Adipose tissue (tissue), 3 donors: ENCODE results near the gene ADI1. TPM values are rescaled to one million over a fixed set of nuclear protein-coding genes. Genes with fewer than 3 reads are reported as not detected.

Experiments used
- H3K27ac ChIP-seq: one replicate; pipeline ENCODE4 v1.5.1; 2013; ENCODE audit warnings: low read depth, low read length
- WGBS, 3 donors: extraction: QIAGEN DNeasy Blood & Tissue Kit; methylation state at CpG; one replicate each; pipeline ENCODE4 v1.1.7; 2013; 5-methylcytosine and 5-hydroxymethylcytosine counted together
- polyA plus RNA-seq, 3 donors: library from polyadenylated mRNA; stranded (reverse); fragments of 200-250 nt; gene quantifications; one replicate each; pipeline ENCODE4 v1.2.3, GENCODE V29; 2013
- donor health status: healthy with polysubstance abuse.
- donor health status: Bipolar disorder and iron deficiency.
- donor health status: healthy.

ADI1 gene
- polyA plus RNA-seq, 3 donors = 31.1 to 109 (median 61.1) TPM

DNA sequence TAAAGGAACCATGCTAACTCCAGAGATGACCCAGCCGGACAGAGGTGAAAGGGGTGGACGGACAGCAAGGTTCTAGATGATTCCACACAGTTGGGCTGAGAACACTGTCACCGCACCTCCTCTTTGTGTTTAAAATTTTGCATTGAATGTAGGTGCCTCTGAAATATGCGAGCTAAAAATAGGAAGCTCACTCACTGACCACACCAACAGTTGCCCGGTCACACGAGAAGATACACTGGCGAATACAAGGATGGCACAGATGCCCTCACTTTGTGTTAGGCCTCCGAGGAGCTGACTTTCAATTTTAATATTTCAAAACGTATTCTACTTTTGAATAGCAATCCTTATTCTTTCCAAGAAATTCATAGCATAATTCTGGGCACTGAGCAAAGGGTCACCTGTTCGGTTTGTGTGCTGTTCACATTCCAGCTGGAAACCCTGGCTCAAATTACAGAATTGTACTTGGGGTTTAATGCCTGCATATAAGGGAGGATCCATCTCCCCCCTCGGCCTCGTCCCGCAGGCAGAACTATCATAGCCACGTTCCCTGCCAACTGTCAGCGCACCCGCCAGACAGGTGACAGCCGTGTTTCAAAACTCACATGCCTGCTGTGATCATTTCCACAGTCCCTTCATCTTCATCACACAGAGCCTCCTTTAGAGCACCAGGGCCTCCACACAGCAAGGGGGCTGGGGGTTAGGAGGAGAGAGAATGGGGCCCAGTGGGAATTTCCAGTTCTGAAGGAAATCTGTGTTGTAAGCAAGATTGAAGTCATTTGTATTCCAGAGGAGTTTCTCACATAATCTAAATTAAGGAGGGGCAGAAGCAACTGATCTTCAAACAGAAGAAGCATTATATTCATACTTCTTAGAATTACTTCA lies 48.2 kb downstream of the ADI1 start:
- 83 to 85% (median 84%) methylated on average over 17 of the region's 17 CpGs for WGBS, 3 donors
- no peak overlapping the region for H3K27ac ChIP-seq

DNA sequence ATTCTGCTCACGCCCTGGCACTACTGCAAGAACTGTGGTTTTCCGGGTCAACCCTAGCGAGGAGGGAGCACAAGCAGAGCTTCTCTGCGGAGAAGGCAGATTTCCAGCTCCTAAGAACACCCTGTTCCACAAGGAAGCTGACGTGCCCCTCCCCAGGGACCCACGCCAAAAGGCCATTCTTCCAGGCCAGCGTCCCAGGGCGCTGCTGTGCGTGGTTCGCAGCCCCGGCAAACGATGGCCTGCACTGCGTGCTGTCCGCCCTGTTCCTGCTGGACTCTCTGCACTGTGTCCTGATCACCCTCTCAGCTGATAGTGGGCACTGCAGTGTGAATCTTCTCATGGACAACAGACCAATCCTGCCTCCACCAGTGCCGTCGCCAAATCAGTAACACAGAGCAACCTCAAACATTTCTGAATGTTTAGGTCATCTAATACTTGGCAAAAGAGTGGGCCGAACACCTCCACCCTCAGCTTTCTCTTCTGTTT lies 49.1 kb downstream of the ADI1 start:
- H3K27ac ChIP-seq = no peak overlapping the region
- 52 to 82% (median 71%) methylated on average over 17 of the region's 17 CpGs for WGBS, 3 donors

DNA sequence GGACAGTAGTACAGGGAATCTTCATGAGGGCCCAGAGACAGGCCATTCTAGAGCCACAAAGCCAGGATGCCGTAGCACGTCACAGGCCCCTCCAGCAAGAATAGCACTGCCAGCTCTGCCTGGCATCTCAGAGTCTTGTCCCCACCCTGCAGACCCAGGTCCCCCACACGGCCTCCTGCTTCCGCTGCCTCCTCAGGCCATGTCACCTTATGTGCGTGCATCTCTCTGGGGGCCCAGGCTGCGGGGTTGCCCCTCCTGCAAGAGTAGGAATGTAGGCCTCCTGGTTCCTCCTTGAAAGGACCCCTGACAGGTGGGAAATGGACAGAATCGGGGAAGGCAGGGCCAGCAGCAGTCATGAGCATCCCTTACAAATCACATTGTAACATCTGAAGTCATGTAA lies 49.8 kb downstream of the ADI1 start:
- no peak overlapping the region for H3K27ac ChIP-seq
- 93 to 96% (median 94%) methylated on average over 7 of the region's 7 CpGs for WGBS, 3 donors

DNA sequence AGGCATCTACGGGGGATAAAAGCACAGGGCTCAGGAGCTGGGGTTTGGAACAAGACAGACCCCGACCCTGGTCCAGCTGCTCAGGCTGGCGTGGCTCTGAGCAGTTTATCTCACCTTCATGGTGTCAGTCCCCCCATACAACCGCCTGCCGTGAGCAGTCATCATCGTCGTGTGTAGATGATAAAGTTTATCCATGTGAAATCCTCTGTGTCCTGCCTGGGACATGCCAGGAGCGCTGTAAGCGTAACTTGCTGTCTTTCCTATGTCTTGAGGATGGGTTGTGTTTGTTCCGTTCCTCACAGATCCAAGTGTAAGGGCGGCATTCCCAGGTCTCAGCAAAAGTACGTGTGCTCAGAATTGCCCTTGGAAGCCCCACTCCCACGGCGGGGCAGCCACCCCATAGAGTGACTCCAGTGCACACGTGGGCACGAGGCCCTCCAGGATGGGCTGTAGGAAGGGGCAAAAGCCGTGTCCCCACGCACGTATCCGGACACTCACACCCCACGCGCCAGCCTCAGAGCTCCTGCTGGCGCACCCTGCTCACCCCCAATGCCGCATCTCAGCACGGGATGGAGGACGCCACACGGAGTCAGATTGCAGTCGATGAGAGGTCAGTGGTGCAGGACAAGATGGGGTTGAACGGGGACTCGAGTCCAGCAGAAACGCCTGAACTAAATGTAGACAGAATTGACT lies 50.9 kb downstream of the ADI1 start:
- H3K27ac ChIP-seq = no peak overlapping the region
- WGBS, 3 donors = 91 to 95% (median 95%) methylated on average over 31 of the region's 31 CpGs

DNA sequence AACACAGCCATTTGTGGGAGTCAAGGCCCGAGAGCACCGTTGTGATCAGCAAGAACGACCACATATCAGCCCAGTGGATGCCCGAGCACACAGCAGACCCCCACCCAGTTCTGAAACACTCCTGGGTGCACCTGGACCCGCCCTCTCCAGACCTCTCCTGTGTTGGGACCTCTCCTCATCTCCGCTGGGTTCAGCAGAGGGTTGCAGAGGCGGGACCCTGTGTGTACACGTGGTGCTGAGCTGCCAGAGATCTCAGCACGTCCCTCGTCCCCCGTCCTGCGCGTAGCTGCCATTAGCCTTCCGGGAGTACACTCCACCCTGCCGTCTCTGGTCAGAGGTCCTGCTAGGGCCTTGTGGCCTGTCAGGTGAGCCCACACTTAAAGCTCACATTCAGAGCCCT lies 51.7 kb downstream of the ADI1 start:
- no peak overlapping the region for H3K27ac ChIP-seq

DNA sequence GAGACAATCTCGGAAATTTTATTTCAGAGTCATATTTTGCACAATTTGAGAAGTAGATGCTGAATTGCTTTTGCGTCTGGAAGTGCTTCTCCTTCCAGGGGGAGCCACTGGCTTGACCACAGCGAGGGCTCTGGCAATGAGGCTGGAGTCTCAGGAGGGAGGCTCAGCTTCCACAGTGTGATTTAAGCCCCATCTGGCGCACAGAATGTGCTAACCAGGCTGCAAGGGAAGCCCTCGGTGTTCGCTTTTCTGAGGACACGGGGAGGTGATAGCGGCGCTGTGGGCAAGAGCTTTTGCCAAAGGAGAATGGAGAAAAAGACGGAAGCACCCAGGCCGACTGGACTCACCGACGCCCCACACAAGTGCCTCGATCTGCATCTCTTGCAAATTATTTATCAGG lies 52.4 kb downstream of the ADI1 start:
- 90 to 96% (median 90%) methylated on average over 14 of the region's 14 CpGs for WGBS, 3 donors
- no peak overlapping the region for H3K27ac ChIP-seq

More for the DNA sequence above, 51.7 kb downstream of the ADI1 start:
- 95 to 97% (median 97%) methylated on average over 15 of the region's 15 CpGs for WGBS, 3 donors

DNA sequence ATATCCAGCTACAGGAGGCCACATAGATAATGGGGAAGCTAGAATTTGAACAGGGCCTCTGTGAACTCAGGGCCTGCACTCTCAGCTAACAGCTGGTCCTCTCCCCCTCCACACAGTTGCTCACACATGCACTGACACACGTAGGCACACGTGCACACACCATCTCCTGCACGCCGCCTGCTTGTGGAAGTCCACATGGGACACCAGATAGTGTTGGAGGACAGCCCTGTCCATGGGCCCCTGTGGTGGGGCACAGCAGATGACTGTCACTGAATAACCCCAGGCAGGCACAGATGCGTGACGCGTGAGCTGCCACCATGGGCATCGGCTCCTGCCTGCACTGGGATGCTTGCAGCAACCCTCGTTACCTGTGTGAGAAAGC lies 52.9 kb downstream of the ADI1 start:
- 93 to 98% (median 95%) methylated on average over 9 of the region's 9 CpGs for WGBS, 3 donors
- H3K27ac ChIP-seq = no peak overlapping the region

DNA sequence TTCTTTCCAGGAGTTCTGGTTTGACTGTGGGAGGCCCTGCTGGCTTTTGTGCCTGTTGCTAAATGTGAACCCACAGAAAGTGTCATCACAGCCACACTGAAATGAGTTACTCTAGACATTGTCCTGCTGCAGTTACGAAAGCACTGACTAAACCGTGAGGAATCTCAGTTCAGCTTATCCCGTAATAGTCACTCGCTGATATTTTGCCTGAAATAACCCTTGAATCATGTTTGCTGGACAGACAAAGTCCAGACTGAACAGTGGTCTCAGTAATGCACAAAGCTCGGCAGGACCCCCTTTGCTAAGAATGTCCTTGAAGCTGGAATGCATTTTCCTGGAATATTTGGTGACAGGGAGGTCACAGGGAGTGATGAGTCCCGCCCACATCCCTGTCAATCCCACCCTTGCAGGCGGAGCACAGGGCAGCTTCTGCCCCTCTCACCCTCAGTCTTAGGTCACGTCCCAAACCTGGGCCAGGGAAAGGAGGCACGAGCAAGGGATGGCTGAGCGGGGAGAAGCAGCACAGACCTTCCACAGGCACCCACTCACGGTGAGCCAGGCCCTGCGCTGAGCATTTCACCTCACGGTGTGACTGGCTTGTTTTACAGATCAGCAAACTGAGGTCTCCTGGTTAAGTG lies 53.4 kb downstream of the ADI1 start:
- 74 to 83% (median 83%) methylated on average over 13 of the region's 13 CpGs for WGBS, 3 donors
- H3K27ac ChIP-seq = no peak overlapping the region

DNA sequence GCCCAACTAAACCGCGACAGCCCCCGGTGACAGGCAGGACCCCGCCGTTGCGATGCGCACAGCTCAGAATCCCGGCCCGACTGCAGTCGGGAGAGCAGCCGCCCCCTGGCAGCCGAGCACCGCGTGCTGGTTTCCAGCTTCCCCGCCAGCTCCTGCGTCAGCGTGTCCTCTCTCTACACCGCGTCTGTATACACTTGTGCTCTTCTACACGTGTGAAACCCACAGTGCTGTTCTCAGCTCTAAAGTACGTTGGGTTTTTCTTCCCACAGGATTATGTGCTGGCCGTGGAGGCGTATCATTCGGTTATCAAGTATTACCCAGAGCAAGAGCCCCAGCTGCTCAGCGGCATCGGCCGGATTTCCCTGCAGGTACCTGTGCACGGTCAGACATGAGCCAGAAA lies 54.0 kb downstream of the ADI1 start:
- WGBS, 3 donors = 92 to 93% (median 93%) methylated on average over 28 of the region's 28 CpGs
- H3K27ac ChIP-seq = no peak overlapping the region

DNA sequence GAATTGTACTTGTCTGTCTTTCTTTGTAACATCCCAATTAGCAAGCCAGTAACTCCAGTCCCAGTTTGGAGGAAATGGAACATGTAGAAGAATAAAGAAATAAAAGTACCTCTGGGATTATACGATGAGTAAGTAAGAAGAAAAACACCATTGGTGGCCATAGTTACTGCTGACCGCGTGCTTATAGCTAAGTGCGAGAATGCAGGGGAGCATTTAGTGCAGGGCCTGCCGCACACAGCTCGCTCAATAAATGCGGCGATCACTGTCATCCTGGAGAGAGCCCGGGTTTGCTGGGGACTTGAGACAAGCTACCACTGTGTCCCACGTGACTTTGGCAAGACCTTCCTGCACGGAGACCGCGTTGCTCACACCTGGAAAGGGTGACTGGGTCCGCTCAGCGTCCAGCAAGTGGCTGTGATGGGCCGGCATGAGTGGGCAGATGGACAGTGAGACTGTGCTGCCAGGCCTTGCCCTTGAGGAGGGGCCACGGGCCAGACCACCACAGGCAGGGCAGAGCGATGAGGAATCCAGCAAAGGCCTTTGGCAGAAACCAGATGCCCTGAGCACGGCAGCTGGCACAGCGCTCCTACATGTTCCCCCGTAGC lies 54.8 kb downstream of the ADI1 start:
- 96 to 98% (median 97%) methylated on average over 21 of the region's 21 CpGs for WGBS, 3 donors
- H3K27ac ChIP-seq = no peak overlapping the region

DNA sequence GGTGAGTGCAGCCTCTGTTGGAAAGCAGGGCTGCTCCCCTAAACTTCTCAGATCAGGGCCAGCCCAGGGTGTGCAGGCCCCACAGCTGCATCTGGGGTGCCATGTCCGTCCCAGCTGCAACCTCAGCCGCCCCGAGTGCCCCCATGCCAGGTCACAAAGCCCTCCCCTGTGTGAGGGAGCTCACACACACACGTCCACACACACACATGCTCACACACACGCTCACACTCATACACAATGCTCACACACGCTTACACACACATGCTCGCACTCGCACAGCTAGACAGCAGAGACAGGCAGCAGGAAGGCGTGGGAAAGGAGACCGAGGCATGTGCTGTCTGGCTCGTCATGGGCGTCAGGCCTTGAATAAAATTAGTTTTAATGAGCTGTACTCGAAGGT lies 55.4 kb downstream of the ADI1 start:
- 94 to 95% (median 94%) methylated on average over 13 of the region's 13 CpGs for WGBS, 3 donors
- H3K27ac ChIP-seq = no peak overlapping the region

DNA sequence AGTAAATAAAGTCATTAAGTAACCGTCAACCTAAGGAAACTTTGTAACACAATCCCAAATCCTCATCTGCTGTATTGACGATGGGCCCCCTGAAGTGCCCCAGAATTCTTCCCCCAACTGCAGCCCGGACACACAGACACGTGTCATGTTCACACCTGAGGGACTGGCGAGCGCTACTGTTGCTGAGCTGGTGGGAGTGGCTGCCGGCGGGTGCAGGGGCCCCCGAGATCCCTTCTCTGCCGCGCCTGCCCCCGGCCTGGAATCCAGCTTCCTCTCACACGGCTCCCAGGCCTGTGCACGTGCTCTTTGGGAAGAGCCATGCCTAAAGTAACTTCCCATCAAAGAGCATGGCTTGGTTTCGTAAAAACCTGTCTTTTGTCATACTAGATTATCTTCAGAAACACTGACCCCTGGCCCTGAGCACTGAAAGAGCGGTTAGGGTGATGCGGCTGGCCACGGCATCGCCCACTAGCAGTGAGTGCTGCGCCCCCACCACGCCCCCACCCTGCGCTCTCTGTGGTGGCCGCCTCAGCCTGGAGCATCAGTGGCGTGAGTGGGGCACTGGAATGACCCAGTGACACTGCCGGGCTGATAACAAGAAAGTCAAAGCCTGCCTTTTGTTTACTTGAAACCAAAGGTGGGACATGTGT lies 56.0 kb downstream of the ADI1 start:
- no peak overlapping the region for H3K27ac ChIP-seq

DNA sequence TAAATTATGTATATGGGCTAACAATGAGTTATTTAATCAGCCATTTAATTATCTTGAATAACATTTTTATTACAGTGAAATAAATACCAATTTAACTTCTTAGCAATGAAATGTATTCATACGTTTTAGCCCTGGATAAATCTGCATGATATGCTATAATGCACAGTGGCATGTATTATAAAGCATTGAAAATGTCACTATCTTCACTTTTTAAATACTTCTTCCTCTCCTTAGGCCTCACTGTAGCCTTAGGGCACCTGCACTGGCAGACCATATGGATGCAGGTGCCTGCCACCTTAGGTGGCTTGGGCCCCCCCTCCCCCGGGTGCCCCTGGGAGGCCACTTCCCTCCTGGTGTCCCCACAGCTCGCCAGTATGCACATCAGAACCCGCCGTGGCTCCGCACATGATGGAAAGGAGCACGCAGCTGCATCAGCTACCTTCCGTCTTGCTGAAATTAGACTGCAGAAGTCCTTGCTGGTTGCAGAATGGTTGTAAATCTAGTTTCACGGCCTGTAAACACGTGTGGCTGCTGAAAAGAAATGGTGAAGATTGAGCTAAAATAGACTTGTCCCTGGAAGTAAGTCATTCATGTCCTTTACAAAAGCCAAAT lies 56.7 kb downstream of the ADI1 start:
- H3K27ac ChIP-seq = no peak overlapping the region
- WGBS, 3 donors = 69 to 73% (median 73%) methylated on average over 10 of the region's 10 CpGs

More for the DNA sequence above, 56.0 kb downstream of the ADI1 start:
- 86 to 88% (median 88%) methylated on average over 25 of the region's 25 CpGs for WGBS, 3 donors

DNA sequence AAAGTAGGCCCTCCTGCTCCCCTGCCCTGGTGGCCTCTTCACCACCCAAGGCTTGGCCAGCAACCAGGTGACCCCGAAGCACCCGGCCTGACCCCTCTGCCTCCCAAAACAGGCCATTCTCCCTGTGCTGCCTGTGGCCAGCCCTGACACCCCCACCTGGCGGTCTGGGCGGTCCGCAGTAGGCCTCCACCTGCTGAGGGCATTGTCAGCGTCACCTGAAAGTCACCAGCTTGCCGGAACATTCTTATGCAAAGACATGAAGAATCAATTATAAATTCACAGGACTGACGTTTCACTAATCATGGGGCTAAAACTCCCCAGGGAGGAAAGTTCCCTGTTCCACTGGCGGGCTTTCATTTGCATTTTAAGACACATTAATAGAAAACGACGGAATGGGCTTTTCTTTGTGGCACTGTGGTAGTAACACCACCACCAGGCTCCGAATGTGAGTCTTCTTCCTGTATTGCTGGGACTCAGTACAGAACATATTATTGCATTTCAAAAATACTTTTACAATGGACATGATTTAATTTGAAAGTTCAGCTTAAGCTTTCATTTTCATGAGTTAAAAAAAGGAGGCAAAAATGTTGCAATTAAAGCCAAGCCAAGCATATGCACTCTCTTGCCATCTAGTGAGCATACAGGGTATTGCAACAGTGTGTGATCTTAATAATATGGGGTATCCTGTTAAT lies 57.4 kb downstream of the ADI1 start:
- no peak overlapping the region for H3K27ac ChIP-seq
- 59 to 69% (median 65%) methylated on average over 12 of the region's 12 CpGs for WGBS, 3 donors

DNA sequence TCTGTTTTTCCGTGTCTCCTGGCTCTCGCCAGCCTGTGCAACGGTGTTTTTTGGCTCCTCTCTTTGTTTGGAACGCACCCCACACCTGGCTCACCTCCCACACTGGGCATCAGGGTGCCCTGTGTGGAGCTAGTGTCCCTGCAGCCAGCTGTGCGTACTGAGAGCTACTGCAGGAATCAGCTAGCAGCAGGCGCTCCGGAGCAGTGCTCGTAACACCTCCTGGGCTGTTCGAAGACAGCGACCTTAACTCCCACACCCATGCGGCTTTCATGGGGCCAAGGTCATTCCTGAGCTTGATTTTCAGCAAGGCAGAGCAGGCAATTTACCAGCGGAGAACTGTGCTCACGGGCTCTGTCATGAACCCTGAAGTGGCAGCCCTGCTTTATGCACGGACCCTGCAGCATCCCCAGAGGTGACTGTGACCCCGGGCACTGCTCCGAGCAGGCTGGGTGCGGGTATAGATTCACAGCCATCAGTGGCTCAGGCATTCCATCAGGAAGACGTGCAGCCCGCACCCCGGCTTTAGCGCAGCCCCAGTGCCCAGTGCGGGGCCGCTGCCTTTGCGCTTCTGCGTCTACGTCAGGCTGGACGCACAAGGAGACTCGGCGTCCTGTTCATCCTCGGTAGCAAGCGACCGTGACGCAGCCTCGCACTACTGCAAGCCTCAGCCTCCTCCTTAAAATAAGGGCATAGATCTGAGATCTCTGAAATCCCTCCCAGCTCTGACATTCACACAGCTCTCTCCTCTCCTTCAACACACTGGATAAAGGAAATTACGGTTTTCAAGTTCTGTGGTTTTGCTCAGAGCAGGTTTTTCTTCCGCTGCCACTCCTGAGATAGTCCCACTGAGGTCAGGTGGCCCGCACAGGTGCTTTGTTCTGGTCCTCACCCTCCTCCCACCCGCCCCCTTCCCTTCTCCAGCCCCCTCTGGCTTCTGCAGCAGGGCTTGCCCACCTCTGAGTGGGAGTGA lies 58.2 kb downstream of the ADI1 start:
- no peak overlapping the region for H3K27ac ChIP-seq
- 71 to 91% (median 90%) methylated on average over 38 of the region's 38 CpGs for WGBS, 3 donors

DNA sequence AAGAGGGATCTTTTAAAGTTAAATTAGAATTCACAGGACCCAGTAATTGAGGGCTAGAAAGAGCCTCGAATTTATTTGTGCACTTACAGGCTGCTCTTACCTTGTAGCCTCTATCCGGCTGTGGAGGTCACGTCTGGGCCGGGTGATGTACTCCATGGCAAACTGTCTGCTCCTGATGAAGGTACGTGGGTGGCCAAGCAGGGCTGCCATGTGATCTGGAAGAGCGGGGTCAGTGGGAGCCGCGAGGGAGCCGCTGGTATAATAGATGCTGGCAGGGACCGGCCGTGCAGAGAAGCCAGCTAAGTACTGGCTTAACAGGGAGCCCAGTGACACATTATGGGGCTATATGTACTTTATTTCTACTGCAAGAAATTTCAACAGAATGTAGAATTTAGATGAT lies 59.2 kb downstream of the ADI1 start:
- WGBS, 3 donors = 63 to 92% (median 91%) methylated on average over 11 of the region's 11 CpGs
- no peak overlapping the region for H3K27ac ChIP-seq
